Retinal pigment epithelial cell (primary cell): Measurements from ENCODE around the gene GCLC.
A peak's percentile ranks its signal among the peaks of the same experiment; 100 is the strongest.
"Not testable (repeated sequence)": the region's sequence is repeated elsewhere in the genome, so short reads cannot be mapped to it uniquely, and the experiment has no call there.

ENCODE experiments used
- DNase-seq: peaks from one replicate; pipeline ENCODE4 v3.0.0-alpha.2; 2010; ENCODE audit warnings: low read depth
- H3K4me3 ChIP-seq: 2 replicates; pipeline ENCODE4 v1.5.1; 2011; ENCODE audit warnings: mild to moderate bottlenecking, low read length, control low read depth, moderate library complexity
- TF ChIP-seq, protein P1 (sequence below): conservative IDR thresholded peaks from 2 replicates; pipeline ENCODE4 v1.5.1; 2011; ENCODE audit warnings: low read depth, low read length, control low read depth, inconsistent platforms

GCLC gene

GRCh38 chr6:53564401-53565065 is 19.6 kb upstream of the GCLC start:
- TF ChIP-seq, protein P1, sequence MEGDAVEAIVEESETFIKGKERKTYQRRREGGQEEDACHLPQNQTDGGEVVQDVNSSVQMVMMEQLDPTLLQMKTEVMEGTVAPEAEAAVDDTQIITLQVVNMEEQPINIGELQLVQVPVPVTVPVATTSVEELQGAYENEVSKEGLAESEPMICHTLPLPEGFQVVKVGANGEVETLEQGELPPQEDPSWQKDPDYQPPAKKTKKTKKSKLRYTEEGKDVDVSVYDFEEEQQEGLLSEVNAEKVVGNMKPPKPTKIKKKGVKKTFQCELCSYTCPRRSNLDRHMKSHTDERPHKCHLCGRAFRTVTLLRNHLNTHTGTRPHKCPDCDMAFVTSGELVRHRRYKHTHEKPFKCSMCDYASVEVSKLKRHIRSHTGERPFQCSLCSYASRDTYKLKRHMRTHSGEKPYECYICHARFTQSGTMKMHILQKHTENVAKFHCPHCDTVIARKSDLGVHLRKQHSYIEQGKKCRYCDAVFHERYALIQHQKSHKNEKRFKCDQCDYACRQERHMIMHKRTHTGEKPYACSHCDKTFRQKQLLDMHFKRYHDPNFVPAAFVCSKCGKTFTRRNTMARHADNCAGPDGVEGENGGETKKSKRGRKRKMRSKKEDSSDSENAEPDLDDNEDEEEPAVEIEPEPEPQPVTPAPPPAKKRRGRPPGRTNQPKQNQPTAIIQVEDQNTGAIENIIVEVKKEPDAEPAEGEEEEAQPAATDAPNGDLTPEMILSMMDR = no peak
- H3K4me3 ChIP-seq = no peak overlapping the region
- no peak for DNase-seq

DNA sequence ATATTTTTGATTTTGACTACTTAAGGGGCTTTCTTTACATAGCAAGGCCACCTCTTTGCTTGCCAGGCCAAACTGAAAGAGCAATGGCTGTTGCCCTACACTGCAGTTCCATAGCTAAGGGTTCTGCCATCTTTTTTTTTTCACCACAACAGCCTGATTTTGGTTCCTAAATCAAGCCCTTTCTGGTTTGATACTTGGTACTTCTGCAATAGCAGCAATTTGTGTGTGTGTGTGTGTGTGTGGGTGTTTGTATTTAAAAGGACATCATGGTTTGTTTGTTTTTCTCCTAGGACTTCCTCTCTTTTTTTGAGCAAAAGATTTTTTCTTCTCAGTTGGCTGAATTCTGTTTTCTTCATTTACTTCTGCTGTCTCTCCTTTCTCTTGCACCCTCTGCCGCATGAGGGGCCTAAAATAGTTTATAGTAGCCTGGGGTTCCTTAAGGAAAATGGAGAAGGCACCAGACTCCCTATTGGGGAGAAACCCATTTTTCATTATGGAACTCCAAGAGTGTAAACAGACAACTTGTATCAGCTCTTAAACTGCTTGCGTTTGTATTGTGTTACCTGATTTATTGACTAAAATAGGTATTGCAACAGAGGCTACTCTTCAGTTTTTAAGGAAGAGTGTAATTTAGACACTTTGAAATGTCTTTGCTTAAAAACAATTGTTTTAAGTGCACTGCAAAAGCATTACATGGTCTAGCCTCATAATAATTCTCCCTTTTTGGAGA is 12.2 kb upstream of the GCLC start:
- TF ChIP-seq, protein P1 = no peak
- no peak for DNase-seq
- no peak overlapping the region for H3K4me3 ChIP-seq

GRCh38 chr6:53553600-53553999 is 8.7 kb upstream of the GCLC start:
- H3K4me3 ChIP-seq, DNase-seq: not testable (repeated sequence)

DNA sequence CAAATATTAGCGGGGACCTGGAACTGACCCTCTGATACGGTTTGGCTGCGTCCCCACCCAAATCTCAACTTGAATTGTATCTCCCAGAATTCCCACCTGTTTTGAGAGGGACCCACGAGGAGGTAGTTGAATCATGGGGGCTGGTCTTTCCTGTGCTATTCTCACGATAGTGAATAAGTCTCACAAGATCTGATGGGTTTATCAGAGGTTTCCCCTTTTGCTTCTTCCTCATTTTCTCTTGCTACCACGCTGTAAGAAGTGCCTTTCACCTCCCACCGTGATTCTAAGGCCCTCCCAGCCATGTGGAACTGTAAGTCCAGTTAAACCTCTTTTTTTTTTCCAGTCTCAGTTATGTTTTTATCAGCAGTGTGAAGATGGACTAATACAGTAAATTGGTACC is 6.8 kb upstream of the GCLC start:
- H3K4me3 ChIP-seq, DNase-seq: not testable (repeated sequence)

- DNase-seq = peak; percentile 91
- peak overlapping the region; percentile 86 for H3K4me3 ChIP-seq
- TF ChIP-seq, protein P1 = no peak
Observed at GRCh38 chr6:53547811-53548496, 3.1 kb upstream of the GCLC start.

GRCh38 chr6:53547166-53547810 is 2.4 kb upstream of the GCLC start:
- H3K4me3 ChIP-seq = peak overlapping the region; percentile 86
- TF ChIP-seq, protein P1 = no peak
- no peak for DNase-seq

- TF ChIP-seq, protein P1 = no peak
- no peak for DNase-seq
- H3K4me3 ChIP-seq = no peak overlapping the region
Observed at GRCh38 chr6:53546281-53546680, 1.4 kb upstream of the GCLC start.

- DNase-seq = no peak
- peak overlapping the region; percentile 80 for H3K4me3 ChIP-seq
- TF ChIP-seq, protein P1 = no peak
Observed at GRCh38 chr6:53544217-53544469, 758 bp downstream of the GCLC start.
